NB4 (cell line): Measurements from ENCODE around the gene GAS7.

Experiments
- POLR2A ChIP-seq: IDR thresholded peaks from 2 replicates; pipeline ENCODE4 v1.6.1; 2011; ENCODE audit warnings: mild to moderate bottlenecking; ENCODE audit not compliant: insufficient read length; ENCODE audit errors: extremely low read depth
- TF ChIP-seq, protein P1 (sequence below): IDR thresholded peaks from one replicate; pipeline ENCODE4 v1.5.1; 2012; ENCODE audit warnings: low read depth, low read length

DNA sequence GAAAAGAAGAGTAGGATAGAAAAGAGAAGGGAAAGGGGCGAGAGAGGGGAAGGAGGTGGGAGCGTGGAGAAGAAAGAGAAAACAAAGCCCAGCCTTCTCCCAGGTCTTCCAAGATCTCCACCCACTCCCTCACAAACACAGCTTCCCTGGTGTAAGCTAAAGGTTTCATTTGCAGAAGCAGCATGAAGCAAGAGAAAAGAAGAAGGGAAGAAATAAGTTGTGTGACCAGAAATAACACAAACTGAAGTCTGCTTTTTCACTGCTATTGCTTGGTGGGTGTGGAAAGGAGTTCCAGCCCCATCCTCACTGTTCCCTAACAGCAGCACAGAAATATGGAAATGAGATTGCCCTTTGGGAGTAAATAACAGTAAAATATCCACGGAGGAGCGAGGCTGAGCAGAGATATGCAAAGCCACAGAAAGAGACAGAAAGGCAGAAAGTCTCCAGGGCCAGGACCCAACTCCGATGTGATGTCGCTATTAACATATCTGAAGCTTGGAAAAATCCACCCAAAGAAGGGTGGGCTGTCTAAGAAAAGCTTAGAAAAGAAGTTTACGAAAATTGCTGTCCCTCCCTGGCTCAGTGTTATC is 10.3 kb upstream of the GAS7 start:
- TF ChIP-seq, protein P1, sequence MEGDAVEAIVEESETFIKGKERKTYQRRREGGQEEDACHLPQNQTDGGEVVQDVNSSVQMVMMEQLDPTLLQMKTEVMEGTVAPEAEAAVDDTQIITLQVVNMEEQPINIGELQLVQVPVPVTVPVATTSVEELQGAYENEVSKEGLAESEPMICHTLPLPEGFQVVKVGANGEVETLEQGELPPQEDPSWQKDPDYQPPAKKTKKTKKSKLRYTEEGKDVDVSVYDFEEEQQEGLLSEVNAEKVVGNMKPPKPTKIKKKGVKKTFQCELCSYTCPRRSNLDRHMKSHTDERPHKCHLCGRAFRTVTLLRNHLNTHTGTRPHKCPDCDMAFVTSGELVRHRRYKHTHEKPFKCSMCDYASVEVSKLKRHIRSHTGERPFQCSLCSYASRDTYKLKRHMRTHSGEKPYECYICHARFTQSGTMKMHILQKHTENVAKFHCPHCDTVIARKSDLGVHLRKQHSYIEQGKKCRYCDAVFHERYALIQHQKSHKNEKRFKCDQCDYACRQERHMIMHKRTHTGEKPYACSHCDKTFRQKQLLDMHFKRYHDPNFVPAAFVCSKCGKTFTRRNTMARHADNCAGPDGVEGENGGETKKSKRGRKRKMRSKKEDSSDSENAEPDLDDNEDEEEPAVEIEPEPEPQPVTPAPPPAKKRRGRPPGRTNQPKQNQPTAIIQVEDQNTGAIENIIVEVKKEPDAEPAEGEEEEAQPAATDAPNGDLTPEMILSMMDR = no peak
- TF ChIP-seq POLR2A = no peak
